ENCODE results near the gene SACM1L. TPM values are rescaled to one million over a fixed set of nuclear protein-coding genes. Genes with fewer than 3 reads are reported as not detected.

SACM1L gene
- total and polyA plus RNA-seq, 11 donors = 12.6 to 35.3 (median 22.3) TPM

- intact Hi-C loops (cut with DNase I) = no loop called here
- 88 to 92% (median 91%) methylated on average over 35 of the region's 35 CpGs for WGBS, 4 donors
- DNase-seq (no peak), ATAC-seq (no peak)
- no peak for TF ChIP-seq POLR2A (IDR thresholded peaks at IDR 0.05)
- no peaks in the 10 kb centered on the region for H3K9me3 ChIP-seq
- H3K36me3 ChIP-seq = no peaks in the 10 kb centered on the region
- H3K4me3 ChIP-seq = no peak overlapping the region
- H3K4me1 ChIP-seq = no peaks in the 10 kb centered on the region
- H3K27me3 ChIP-seq = no peaks in the 10 kb centered on the region
- no peak overlapping the region for H3K27ac ChIP-seq
Observed at GRCh38 chr3:45779746-45780735, 90.8 kb downstream of the SACM1L start.

- Histone ChIP-seq H3K27ac (no peak overlapping the region), H3K4me1 (no peaks in the 10 kb centered on the region), H3K9me3 (no peaks in the 10 kb centered on the region), H3K36me3 (no peaks in the 10 kb centered on the region), H3K27me3 (no peaks in the 10 kb centered on the region), H3K4me3 (no peak overlapping the region)
- TF ChIP-seq POLR2A (IDR thresholded peaks at IDR 0.05) = no peak
- TF ChIP-seq CTCF (IDR thresholded peaks at IDR 0.05) = no peak
- intact Hi-C loops (cut with DNase I) = no loop called here
- no peak for ATAC-seq
- no peak for DNase-seq
- 73 to 82% (median 76%) methylated on average over 5 of the region's 5 CpGs for WGBS, 4 donors
Observed at GRCh38 chr3:45781271-45781670, 92.1 kb downstream of the SACM1L start.

GRCh38 chr3:45781841-45782240 is 92.6 kb downstream of the SACM1L start:
- no peak for ATAC-seq

GRCh38 chr3:45782381-45782780 is 93.2 kb downstream of the SACM1L start:
- H3K27ac ChIP-seq = no peak overlapping the region
- no peaks in the 10 kb centered on the region for H3K9me3 ChIP-seq
- H3K4me1 ChIP-seq = no peaks in the 10 kb centered on the region
- no peaks in the 10 kb centered on the region for H3K36me3 ChIP-seq
- DNase-seq = no peak
- intact Hi-C loops (cut with DNase I) = no loop called here
- ATAC-seq = no peak
- H3K4me3 ChIP-seq = no peak overlapping the region
- no peak for TF ChIP-seq CTCF (IDR thresholded peaks at IDR 0.05)
- no peak for TF ChIP-seq POLR2A (IDR thresholded peaks at IDR 0.05)
- H3K27me3 ChIP-seq = no peaks in the 10 kb centered on the region
- 82 to 92% (median 86%) methylated on average over 3 of the region's 3 CpGs for WGBS, 4 donors

More at GRCh38 chr3:45781841-45782240, 92.6 kb downstream of the SACM1L start:
- 90 to 94% (median 94%) methylated on average over 10 to 12 of the region's 12 CpGs for WGBS, 4 donors
- Histone ChIP-seq H3K27ac (no peak overlapping the region), H3K36me3 (no peaks in the 10 kb centered on the region), H3K9me3 (no peaks in the 10 kb centered on the region), H3K4me1 (no peaks in the 10 kb centered on the region), H3K4me3 (no peak overlapping the region), H3K27me3 (no peaks in the 10 kb centered on the region)
- TF ChIP-seq POLR2A (IDR thresholded peaks at IDR 0.05) (no peak), CTCF (IDR thresholded peaks at IDR 0.05) (no peak)
- intact Hi-C loops (cut with DNase I) = no loop called here
- no peak for DNase-seq

Measured in heart left ventricle (tissue), 16 donors.